ENCODE results near the gene KCNIP1. TPM values are rescaled to one million over a fixed set of nuclear protein-coding genes. Genes with fewer than 3 reads are reported as not detected.

Gene KCNIP1
- total RNA-seq, 1 donor from 2014 or later = not detected

- Histone ChIP-seq H3K4me3 (no peak overlapping the region), H3K4me1 (no peaks in the 10 kb centered on the region), H3K36me3 (no peaks in the 10 kb centered on the region), H3K27me3 (no peaks in the 10 kb centered on the region), H3K9me3 (no peaks in the 10 kb centered on the region), H3K27ac (no peak overlapping the region)
- TF ChIP-seq CTCF (IDR thresholded peaks at IDR 0.05) (no peak), POLR2A (IDR thresholded peaks at IDR 0.05) (no peak), POLR2AphosphoS5 (IDR thresholded peaks at IDR 0.05; ENCODE audit: insufficient read depth in 1 of 2, low read depth in 1 of 2) (no peak)
- DNase-seq (ENCODE audit: extremely low spot score in 2 of 2) = no peak
- intact Hi-C loops (cut with DNase I) = no loop called here
These were observed 10.6 kb upstream of the KCNIP1 start for GRCh38 chr5:170493028-170493820.

- Histone ChIP-seq H3K27ac (no peak overlapping the region), H3K27me3 (no peaks in the 10 kb centered on the region), H3K4me1 (no peaks in the 10 kb centered on the region), H3K9me3 (no peaks in the 10 kb centered on the region), H3K4me3 (no peak overlapping the region), H3K36me3 (no peaks in the 10 kb centered on the region)
- TF ChIP-seq CTCF (IDR thresholded peaks at IDR 0.05) (no peak), POLR2AphosphoS5 (IDR thresholded peaks at IDR 0.05; ENCODE audit: insufficient read depth in 1 of 2, low read depth in 1 of 2) (no peak), POLR2A (IDR thresholded peaks at IDR 0.05) (no peak)
- intact Hi-C loops (cut with DNase I) = no loop called here
- no peak for DNase-seq (ENCODE audit: extremely low spot score in 2 of 2)
These were observed 9.8 kb upstream of the KCNIP1 start for GRCh38 chr5:170494041-170494440.

- Histone ChIP-seq H3K9me3 (no peaks in the 10 kb centered on the region), H3K27ac (no peak overlapping the region), H3K27me3 (no peaks in the 10 kb centered on the region), H3K4me1 (no peaks in the 10 kb centered on the region), H3K36me3 (no peaks in the 10 kb centered on the region), H3K4me3 (no peak overlapping the region)
- DNase-seq (ENCODE audit: extremely low spot score in 2 of 2) = no peak
- TF ChIP-seq POLR2AphosphoS5 (IDR thresholded peaks at IDR 0.05; ENCODE audit: insufficient read depth in 1 of 2, low read depth in 1 of 2) (no peak), CTCF (IDR thresholded peaks at IDR 0.05) (no peak), POLR2A (IDR thresholded peaks at IDR 0.05) (no peak)
- intact Hi-C loops (cut with DNase I) = no loop called here
These were observed 7.8 kb upstream of the KCNIP1 start for GRCh38 chr5:170495825-170496661.

- intact Hi-C loops (cut with DNase I) = no loop called here
- no peak overlapping the region for H3K27ac ChIP-seq
- H3K9me3 ChIP-seq = no peaks in the 10 kb centered on the region
- no peaks in the 10 kb centered on the region for H3K4me1 ChIP-seq
- H3K4me3 ChIP-seq = no peak overlapping the region
- no peak for TF ChIP-seq CTCF (IDR thresholded peaks at IDR 0.05)
- no peak for TF ChIP-seq POLR2A (IDR thresholded peaks at IDR 0.05)
- TF ChIP-seq POLR2AphosphoS5 (IDR thresholded peaks at IDR 0.05; ENCODE audit: insufficient read depth in 1 of 2, low read depth in 1 of 2) = no peak
- no peaks in the 10 kb centered on the region for H3K27me3 ChIP-seq
- H3K36me3 ChIP-seq = no peaks in the 10 kb centered on the region
- DNase-seq (ENCODE audit: extremely low spot score in 2 of 2) = no peak
These were observed 7.2 kb upstream of the KCNIP1 start for GRCh38 chr5:170496662-170497028.
